Fibroblast of skin of left biceps (primary cell): ENCODE results near the gene TARS3.

ENCODE experiments used
- DNase-seq, 2 experiments: peaks; one replicate each; pipeline ENCODE4 v3.0.0-alpha.2; 2013; ENCODE audit warnings: low read depth in 2 of 2

The TARS3 gene

GRCh38 chr15:101698314-101698713 is 26.0 kb downstream of the TARS3 start:
- DNase-seq = no peak

- no peak for DNase-seq
These were observed 26.8 kb downstream of the TARS3 start for GRCh38 chr15:101697488-101697887.

- DNase-seq = no peak
These were observed 27.4 kb downstream of the TARS3 start for GRCh38 chr15:101696829-101697228.

GRCh38 chr15:101694261-101694660 is 30.0 kb downstream of the TARS3 start:
- no peak for DNase-seq

GRCh38 chr15:101692801-101693598 is 31.3 kb downstream of the TARS3 start:
- no peak for DNase-seq

GRCh38 chr15:101689901-101690300 is 34.4 kb downstream of the TARS3 start:
- no peak for DNase-seq

- DNase-seq = no peak
These were observed 37.6 kb downstream of the TARS3 start for GRCh38 chr15:101686718-101687117.

- no peak for DNase-seq
These were observed 39.4 kb downstream of the TARS3 start for GRCh38 chr15:101684877-101685276.

GRCh38 chr15:101684384-101684783 is 39.9 kb downstream of the TARS3 start:
- peak in 1 of 2 experiments; percentile 37 for DNase-seq

- no peak for DNase-seq
These were observed 44.5 kb downstream of the TARS3 start for GRCh38 chr15:101679806-101680205.

- DNase-seq = peak; percentile 42 to 45
These were observed 47.3 kb downstream of the TARS3 start for GRCh38 chr15:101676921-101677329.

GRCh38 chr15:101675796-101676582 is 48.3 kb downstream of the TARS3 start:
- peak in 1 of 2 experiments; percentile 33 for DNase-seq

- peak; percentile 33 to 51 for DNase-seq
These were observed 49.3 kb downstream of the TARS3 start for GRCh38 chr15:101675015-101675414.

GRCh38 chr15:101672298-101672697 is 52.0 kb downstream of the TARS3 start:
- no peak for DNase-seq

- no peak for DNase-seq
These were observed 54.5 kb downstream of the TARS3 start for GRCh38 chr15:101669744-101670143.

GRCh38 chr15:101667881-101668280 is 56.4 kb downstream of the TARS3 start:
- DNase-seq = no peak

GRCh38 chr15:101664303-101664913 is 59.9 kb downstream of the TARS3 start:
- DNase-seq = no peak

GRCh38 chr15:101662203-101662602 is 62.1 kb downstream of the TARS3 start:
- no peak for DNase-seq

GRCh38 chr15:101660005-101660404 is 64.3 kb downstream of the TARS3 start:
- no peak for DNase-seq

- DNase-seq = no peak
These were observed 66.1 kb downstream of the TARS3 start for GRCh38 chr15:101657968-101658784.

- DNase-seq = no peak
These were observed 67.1 kb downstream of the TARS3 start for GRCh38 chr15:101657171-101657570.
